NCI-H187 treated with DMSO at 0.1 percent for 48 hours (cell line): ENCODE data around the gene LYST.
A peak's percentile ranks its signal among the peaks of the same experiment; 100 is the strongest.

Experiments
- DNase-seq: peaks from one replicate; lab custom pipeline; 2025; lab: John Stamatoyannopoulos, UW

The LYST gene

GRCh38 chr1:235883261-235883927 lies 16.7 kb upstream of the LYST start:
- DNase-seq: no peak

GRCh38 chr1:235882816-235883215 lies 16.1 kb upstream of the LYST start:
- DNase-seq: no peak

GRCh38 chr1:235881930-235882700 lies 15.4 kb upstream of the LYST start:
- DNase-seq: no peak

GRCh38 chr1:235878082-235878811 lies 11.5 kb upstream of the LYST start:
- no peak for DNase-seq

- DNase-seq: no peak
These were observed 9.7 kb upstream of the LYST start for GRCh38 chr1:235876402-235876841.

GRCh38 chr1:235875036-235875597 lies 8.4 kb upstream of the LYST start:
- no peak for DNase-seq

GRCh38 chr1:235874261-235874660 lies 7.6 kb upstream of the LYST start:
- no peak for DNase-seq

GRCh38 chr1:235873571-235873970 lies 6.9 kb upstream of the LYST start:
- DNase-seq: no peak

- DNase-seq: no peak
These were observed 6.3 kb upstream of the LYST start for GRCh38 chr1:235873045-235873444.

- no peak for DNase-seq
These were observed 5.6 kb upstream of the LYST start for GRCh38 chr1:235872270-235872669.

- no peak for DNase-seq
These were observed 1.3 kb upstream of the LYST start for GRCh38 chr1:235867903-235868469.

GRCh38 chr1:235866913-235867845 lies 473 bp upstream of the LYST start:
- peak; percentile 53 for DNase-seq

GRCh38 chr1:235865565-235866204 lies 1.0 kb downstream of the LYST start:
- DNase-seq: no peak

GRCh38 chr1:235864931-235865525 lies 1.7 kb downstream of the LYST start:
- DNase-seq: no peak

- no peak for DNase-seq
These were observed 2.2 kb downstream of the LYST start for GRCh38 chr1:235864469-235864868.

- no peak for DNase-seq
These were observed 3.0 kb downstream of the LYST start for GRCh38 chr1:235863699-235864093.

GRCh38 chr1:235861857-235862256 lies 4.8 kb downstream of the LYST start:
- no peak for DNase-seq

GRCh38 chr1:235860829-235861228 lies 5.9 kb downstream of the LYST start:
- DNase-seq: no peak

- DNase-seq: no peak
These were observed 6.9 kb downstream of the LYST start for GRCh38 chr1:235859789-235860188.

- DNase-seq: no peak
These were observed 7.9 kb downstream of the LYST start for GRCh38 chr1:235858766-235859165.
